Stomach (tissue), 9 donors: ENCODE data around the gene XIAP. TPM values are rescaled to one million over a fixed set of nuclear protein-coding genes. Genes with fewer than 3 reads are reported as not detected.
"Not testable (repeated sequence)": the region's sequence is repeated elsewhere in the genome, so short reads cannot be mapped to it uniquely, and the experiment has no call there.

Source experiments
- DNase-seq, 2 donors: peaks; one replicate each; pipeline versions ENCODE4 v3.0.0 to v3.0.0-alpha.2; 2013 to 2019
- H3K27ac ChIP-seq, 5 donors: fragments of 200-600 bp in 4 of 5; sonication (generic) in 4 of 5; one replicate each; pipeline ENCODE4 v1.5.1; 2013 to 2019; ENCODE audit warnings: mild to moderate bottlenecking in 1 of 5, moderate library complexity in 1 of 5
- H3K27me3 ChIP-seq, 3 donors: fragments of 200-600 bp; sonication (generic); one replicate each; pipeline ENCODE4 v1.5.1; 2017 to 2019; ENCODE audit warnings: mixed run types in 1 of 3
- H3K36me3 ChIP-seq, 4 donors: fragments of 200-600 bp; sonication (generic); 1 replicate in 3 of 4; 2 replicates in 1 of 4; pipeline ENCODE4 v1.5.1; 2016 to 2019
- H3K4me1 ChIP-seq, 4 donors: fragments of 200-600 bp; sonication (generic); one replicate each; pipeline ENCODE4 v1.5.1; 2016 to 2019
- H3K4me3 ChIP-seq, 4 donors: fragments of 200-600 bp; sonication (generic) in 3 of 4; one replicate each; pipeline ENCODE4 v1.5.1; 2016 to 2019; ENCODE audit warnings: mild to moderate bottlenecking in 1 of 4
- H3K9me3 ChIP-seq, 4 donors: fragments of 200-600 bp; sonication (generic); one replicate each; pipeline ENCODE4 v1.5.1; 2016 to 2019
- CTCF ChIP-seq, 7 experiments: fragments of 450-650 bp in 4 of 7; fragments of 200-600 bp in 3 of 7; sonication (generic) in 3 of 7; IDR thresholded peaks; one replicate each; pipeline ENCODE4 v1.5.1; 2016 to 2019; ENCODE audit warnings: antibody characterized with exemption in 7 of 7, control low read depth in 2 of 7, mild to moderate bottlenecking in 1 of 7
- EP300 ChIP-seq: sonication (generic); formaldehyde crosslinking; IDR thresholded peaks from one replicate; pipeline ENCODE4 v1.6.1; 2017; ENCODE audit warnings: antibody characterized with exemption
- POLR2A ChIP-seq, 4 donors: fragments of 450-650 bp; IDR thresholded peaks; one replicate each; pipeline ENCODE4 v1.6.1; 2016; ENCODE audit warnings: antibody characterized with exemption in 4 of 4, control low read depth in 2 of 4, mild to moderate bottlenecking in 1 of 4, moderate library complexity in 1 of 4
- POLR2AphosphoS5 ChIP-seq, 3 donors: sonication (generic); formaldehyde crosslinking; IDR thresholded peaks; one replicate each; pipeline ENCODE4 v1.6.1; 2016; ENCODE audit warnings: antibody characterized with exemption in 3 of 3
- WGBS, 5 donors: extraction: QIAGEN DNeasy Blood & Tissue Kit in 3 of 5; methylation state at CpG; one replicate each; pipeline versions ENCODE4 v1.1.5 to v1.1.7; 2013 to 2018; 5-methylcytosine and 5-hydroxymethylcytosine counted together
- intact Hi-C: fragments of 100-400 bp; cut with DNase I; formaldehyde crosslinking; loops from one replicate; pipeline ENCODE4 v1.15.1; 2023; ENCODE audit warnings: low total_unique reads
- polyA plus RNA-seq, 3 donors: library from polyadenylated mRNA; stranded (reverse); fragments of 200-250 nt; gene quantifications; one replicate each; pipeline ENCODE4 v1.2.3, GENCODE V29; 2013
- total RNA-seq, 5 donors: library from RNA; depleted of rRNA; stranded (reverse); fragments of >200 nt; gene quantifications; one replicate each; pipeline versions ENCODE4 v1.1.0 to v1.2.3, GENCODE V29; 2014 to 2016
- donor health status: healthy with polysubstance abuse.
- donor health status: Bipolar disorder and iron deficiency.
- donor health status: healthy.

The XIAP gene
- total and polyA plus RNA-seq, 8 donors: 5.0 to 47.2 (median 10.3) TPM

- Histone ChIP-seq H3K4me3 (no peak overlapping the region), H3K4me1 (no peaks in the 10 kb centered on the region), H3K36me3 (no peaks in the 10 kb centered on the region), H3K27me3 (no peaks in the 10 kb centered on the region), H3K27ac (no peak overlapping the region), H3K9me3 (no peaks in the 10 kb centered on the region)
- DNase-seq: no peak
- TF ChIP-seq EP300: no peak
- TF ChIP-seq POLR2A (IDR thresholded peaks at IDR 0.05): no peak
- no peak for TF ChIP-seq CTCF (IDR thresholded peaks at IDR 0.05)
- TF ChIP-seq POLR2AphosphoS5 (IDR thresholded peaks at IDR 0.05): no peak
- intact Hi-C loops: no loop called here
- 26 to 86% (median 59%) methylated on average over 1 of the region's 1 CpG for WGBS, 5 donors
These were observed 64.3 kb downstream of the XIAP start for GRCh38 chrX:123924186-123924585.

GRCh38 chrX:123927845-123928244 lies 68.0 kb downstream of the XIAP start:
- no peak overlapping the region for H3K27ac ChIP-seq
- H3K4me3 ChIP-seq: no peak overlapping the region
- no peaks in the 10 kb centered on the region for H3K27me3 ChIP-seq
- TF ChIP-seq CTCF (IDR thresholded peaks at IDR 0.05) (no peak), EP300 (no peak), POLR2AphosphoS5 (IDR thresholded peaks at IDR 0.05) (no peak), POLR2A (IDR thresholded peaks at IDR 0.05) (no peak)
- intact Hi-C loops: no loop called here
- H3K9me3 ChIP-seq: peaks cover 0 to 8% (median 0%) of the 10 kb centered on the region in 4 donors
- DNase-seq: no peak
- no peaks in the 10 kb centered on the region for H3K4me1 ChIP-seq
- no peaks in the 10 kb centered on the region for H3K36me3 ChIP-seq
- 52 to 88% (median 68%) methylated on average over 2 of the region's 2 CpGs for WGBS, 5 donors

- H3K27ac ChIP-seq, H3K4me1 ChIP-seq, H3K36me3 ChIP-seq, DNase-seq, H3K9me3 ChIP-seq, H3K27me3 ChIP-seq, H3K4me3 ChIP-seq, intact Hi-C loops: not testable (repeated sequence)
- 37 to 74% (median 64%) methylated on average over 1 to 2 of the region's 2 CpGs for WGBS, 5 donors
These were observed 72.2 kb downstream of the XIAP start for GRCh38 chrX:123932055-123932454.

- TF ChIP-seq EP300 (no peak), POLR2A (IDR thresholded peaks at IDR 0.05) (no peak), POLR2AphosphoS5 (IDR thresholded peaks at IDR 0.05) (no peak), CTCF (IDR thresholded peaks at IDR 0.05) (no peak)
- intact Hi-C loops: no loop called here
- Histone ChIP-seq H3K9me3 (no peaks in the 10 kb centered on the region), H3K27ac (no peak overlapping the region), H3K4me1 (no peaks in the 10 kb centered on the region), H3K27me3 (no peaks in the 10 kb centered on the region), H3K4me3 (no peak overlapping the region), H3K36me3 (no peaks in the 10 kb centered on the region)
- no peak for DNase-seq
- 0 to 80% (median 61%) methylated on average over 1 of the region's 1 CpG for WGBS, 5 donors
These were observed 83.2 kb downstream of the XIAP start for GRCh38 chrX:123943074-123943473.

GRCh38 chrX:123943488-123943887 lies 83.6 kb downstream of the XIAP start:
- no peaks in the 10 kb centered on the region for H3K27me3 ChIP-seq
- no peaks in the 10 kb centered on the region for H3K4me1 ChIP-seq
- TF ChIP-seq EP300: no peak
- no peak for TF ChIP-seq POLR2AphosphoS5 (IDR thresholded peaks at IDR 0.05)
- no peak for TF ChIP-seq POLR2A (IDR thresholded peaks at IDR 0.05)
- no peak for TF ChIP-seq CTCF (IDR thresholded peaks at IDR 0.05)
- DNase-seq: no peak
- intact Hi-C loops: no loop called here
- no peaks in the 10 kb centered on the region for H3K9me3 ChIP-seq
- H3K27ac ChIP-seq: no peak overlapping the region
- WGBS, 5 donors: 55 to 87% (median 66%) methylated on average over 2 of the region's 2 CpGs
- no peaks in the 10 kb centered on the region for H3K36me3 ChIP-seq
- no peak overlapping the region for H3K4me3 ChIP-seq
